Measurements from ENCODE around the gene NSUN3.
A peak's percentile ranks its signal among the peaks of the same experiment; 100 is the strongest.
"Not testable (repeated sequence)": the region's sequence is repeated elsewhere in the genome, so short reads cannot be mapped to it uniquely, and the experiment has no call there.

Gene NSUN3

DNA sequence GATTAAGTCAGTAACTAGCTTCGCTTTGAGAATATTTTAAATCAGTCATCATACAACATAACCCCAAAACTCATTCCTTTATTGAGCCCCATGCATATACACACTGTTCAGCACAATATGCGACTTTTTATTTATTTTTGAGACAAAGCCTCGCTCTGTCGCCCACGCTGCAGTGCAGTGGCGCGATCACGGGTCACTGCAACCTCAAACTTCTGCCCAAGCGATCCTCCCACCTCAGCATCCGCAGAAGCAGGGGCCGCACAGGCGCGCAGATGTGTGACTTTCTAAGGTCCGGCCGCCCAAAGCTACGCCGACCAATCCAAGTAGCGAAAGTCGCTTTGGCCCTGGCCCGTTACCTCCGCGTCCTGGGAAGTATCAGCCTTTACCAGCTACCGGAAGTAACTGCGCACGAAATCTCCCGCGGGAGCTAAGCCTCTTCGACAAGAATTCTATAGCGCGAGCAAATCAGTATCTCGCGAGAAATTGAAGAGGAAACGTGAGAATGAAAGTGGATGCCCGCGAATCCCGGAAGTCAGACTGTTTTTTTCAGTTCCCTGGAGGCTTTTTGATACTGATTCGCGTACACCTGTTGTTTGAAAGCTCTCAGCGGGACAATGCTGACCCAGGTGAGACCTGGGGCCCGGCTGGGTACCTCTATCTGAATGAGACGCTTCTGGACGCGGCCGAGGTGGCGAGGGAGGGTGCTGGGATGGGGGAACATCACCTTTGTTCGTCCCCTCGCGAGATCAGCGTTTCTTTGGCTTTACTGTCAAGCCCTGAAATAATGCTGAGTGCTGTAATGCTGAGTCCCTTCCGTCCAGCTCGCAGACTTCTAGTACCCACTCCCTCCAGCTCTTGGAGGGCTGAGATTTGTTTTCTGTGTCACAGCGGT, at the start of gene NSUN3, which contains the start of gene DHFR2:
Gene NSUN3, plus strand, starts transcription at position 549 of the 892 bp plus-strand sequence. Its CDS starts 66 bp downstream, at position 615.
Gene DHFR2, minus strand, starts transcription at position 404 of the 892 bp plus-strand sequence. CDS start 1,405 bp downstream, outside the sequence.
- peak; percentile 93 for DNase-seq (ENCODE audit: low read depth)

DNA sequence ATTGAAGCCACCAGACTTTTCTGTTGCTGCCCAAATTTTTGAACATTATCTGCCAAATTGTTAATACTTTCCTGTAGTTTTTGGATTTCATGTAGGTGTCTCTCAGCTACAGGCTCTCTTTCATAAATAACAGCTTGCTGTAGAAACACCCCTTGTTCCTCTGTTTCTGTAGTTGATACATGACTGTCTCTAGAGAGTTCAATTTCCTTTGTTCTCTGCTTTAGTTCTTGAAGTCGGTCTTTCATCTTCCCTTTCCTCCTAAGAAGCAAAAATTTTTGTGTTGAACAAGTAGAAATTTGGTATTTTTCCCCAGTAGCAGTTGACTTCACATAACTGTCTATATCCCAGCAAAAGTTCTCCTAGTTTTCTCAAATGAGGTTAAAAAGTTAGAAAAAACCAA, 47.8 kb upstream of the NSUN3 start:
- DNase-seq (ENCODE audit: low read depth), result no peak

DNA sequence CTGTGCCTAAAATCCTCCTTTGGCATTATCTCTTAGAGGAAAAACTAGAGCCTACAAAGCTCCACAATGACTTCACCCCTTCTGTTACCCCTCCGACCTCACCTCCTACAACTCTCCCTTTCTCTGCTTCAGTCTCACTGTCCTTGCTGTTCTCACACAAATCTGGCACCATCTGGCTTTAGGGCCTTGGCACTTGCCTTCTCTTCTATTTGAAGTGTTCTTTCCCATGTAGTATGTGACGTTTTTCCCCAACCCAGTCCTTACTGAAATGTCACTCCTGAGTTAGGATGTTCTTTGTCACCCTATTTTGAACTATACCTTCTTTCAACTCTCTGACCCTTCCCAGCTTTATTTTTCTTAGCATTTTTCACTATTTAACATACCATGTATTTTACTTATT, 43.2 kb upstream of the NSUN3 start:
- no peak for DNase-seq (ENCODE audit: low read depth)

DNA sequence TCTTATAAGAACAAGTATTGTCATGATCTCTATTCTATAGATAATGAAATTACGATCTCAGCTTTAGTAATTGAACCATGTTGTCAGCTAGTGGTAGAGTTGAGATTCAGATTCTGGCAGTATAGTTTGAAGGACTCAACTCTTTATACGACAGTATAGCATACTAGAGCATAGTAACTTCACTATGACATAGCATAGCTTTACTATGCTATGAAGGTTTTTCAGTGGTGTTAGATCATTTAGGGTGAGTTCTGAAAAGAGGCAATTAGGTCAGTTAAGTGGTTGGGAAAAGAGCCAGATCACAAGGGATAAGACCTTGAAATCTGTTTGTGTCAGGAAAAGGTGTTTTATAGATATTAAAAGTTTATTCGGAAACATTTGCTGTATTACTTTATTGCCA, 42.6 kb upstream of the NSUN3 start:
- no peak for DNase-seq (ENCODE audit: low read depth)

DNA sequence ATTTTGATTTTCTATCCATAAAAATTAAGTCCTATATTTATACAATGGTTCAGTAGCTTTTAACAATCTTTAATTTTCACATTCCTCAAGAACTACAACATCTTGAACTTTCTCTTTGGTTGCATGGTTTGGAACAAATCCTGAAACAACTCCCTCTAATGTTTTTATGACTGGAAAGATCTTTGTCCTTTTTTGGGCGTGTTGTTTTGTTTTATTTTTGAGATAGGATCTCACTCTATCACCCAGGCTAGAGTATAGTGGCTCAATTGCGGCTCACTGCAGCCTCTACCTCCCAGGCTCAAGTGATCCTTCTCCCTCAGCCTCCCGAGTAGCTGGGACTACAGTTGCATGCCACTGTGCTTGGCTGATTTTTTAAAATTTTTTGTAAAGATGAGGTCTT, 38.5 kb upstream of the NSUN3 start:
- no peak for DNase-seq (ENCODE audit: low read depth)

DNA sequence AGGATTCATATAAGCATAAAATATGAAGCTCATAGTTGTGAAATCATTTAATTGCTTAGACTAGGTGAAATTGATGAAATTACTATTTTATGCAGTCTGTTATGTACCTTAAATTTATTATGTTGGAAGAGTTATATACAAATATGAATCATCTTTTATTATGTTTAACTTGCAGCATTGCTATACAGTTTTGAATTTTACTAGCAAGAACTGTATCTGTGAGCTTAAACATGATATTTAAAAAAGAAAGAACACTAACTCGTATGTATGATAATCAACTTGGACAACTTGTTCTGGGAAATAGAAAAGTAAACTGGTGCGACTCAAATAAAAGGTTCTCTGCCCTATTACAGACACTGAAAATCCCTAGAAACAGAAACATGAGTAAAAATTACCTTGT, 36.2 kb upstream of the NSUN3 start:
- DNase-seq (ENCODE audit: low read depth), result no peak

DNA sequence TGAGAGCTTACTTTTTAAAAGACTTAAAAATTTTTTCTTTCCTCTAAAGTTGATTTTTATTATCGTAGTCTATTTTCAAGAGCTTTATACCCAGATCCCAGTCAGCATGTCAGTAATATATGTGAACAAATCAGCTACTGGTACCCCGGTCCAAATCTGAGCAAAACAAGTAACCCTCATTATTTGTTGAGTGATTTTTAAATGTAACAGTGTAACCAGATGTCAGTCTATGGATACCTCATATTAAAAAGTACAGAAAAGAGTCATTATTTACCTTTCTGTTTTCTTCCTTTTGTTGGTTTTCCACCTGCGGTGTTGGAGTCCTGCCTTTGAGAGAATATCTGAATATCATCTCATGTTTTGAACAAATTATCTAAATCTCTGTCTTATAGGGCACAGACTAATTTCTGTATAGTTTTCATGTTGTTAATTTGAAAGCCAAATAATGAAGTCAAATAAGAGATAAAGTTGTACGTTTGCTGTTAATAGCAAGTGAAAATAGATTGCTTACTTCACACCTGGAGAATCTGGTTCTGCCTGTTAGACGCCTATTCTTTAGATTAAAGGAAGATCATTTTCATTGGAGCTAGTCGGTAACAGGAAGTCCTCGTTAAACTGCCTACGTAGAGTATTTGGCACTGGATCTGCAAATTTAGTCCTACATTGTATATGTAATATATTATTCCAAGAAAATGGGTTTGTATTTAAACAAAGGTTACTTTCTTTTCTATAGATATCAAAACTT, 34.6 kb upstream of the NSUN3 start, which contains the start of gene STX19:
Gene STX19, minus strand, starts transcription at position 505 of the 745 bp plus-strand sequence. CDS start 13,328 bp downstream, outside the sequence.
- DNase-seq (ENCODE audit: low read depth), result no peak

DNA sequence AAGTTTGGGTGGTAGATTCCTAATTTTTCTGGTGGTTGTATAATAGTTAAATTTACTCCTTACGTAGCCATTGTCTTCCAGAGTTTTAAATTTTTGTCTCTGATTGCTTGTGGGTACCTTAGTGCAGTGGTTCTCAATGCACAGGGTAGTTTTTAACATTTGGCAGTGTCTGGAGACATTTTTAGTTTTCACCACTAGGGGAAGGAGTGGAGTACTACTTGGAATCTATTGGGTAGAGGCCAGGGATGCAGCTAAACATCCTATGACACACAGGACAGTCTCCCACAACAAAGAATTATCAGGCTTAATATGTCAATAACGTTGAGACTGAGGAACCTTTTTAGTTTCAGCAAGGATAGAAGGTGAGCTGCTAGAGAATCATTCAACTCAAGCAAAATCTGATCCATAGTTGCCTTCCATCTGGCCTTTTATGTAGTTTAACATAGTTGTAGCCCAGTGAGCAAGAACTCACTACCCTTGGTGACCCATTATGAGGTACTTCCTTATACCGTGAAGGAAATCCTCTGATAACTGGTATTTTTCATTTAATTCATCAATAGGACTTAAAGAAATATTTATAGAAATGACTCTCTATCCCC, 25.9 kb upstream of the NSUN3 start:
- no peak for DNase-seq (ENCODE audit: low read depth)

DNA sequence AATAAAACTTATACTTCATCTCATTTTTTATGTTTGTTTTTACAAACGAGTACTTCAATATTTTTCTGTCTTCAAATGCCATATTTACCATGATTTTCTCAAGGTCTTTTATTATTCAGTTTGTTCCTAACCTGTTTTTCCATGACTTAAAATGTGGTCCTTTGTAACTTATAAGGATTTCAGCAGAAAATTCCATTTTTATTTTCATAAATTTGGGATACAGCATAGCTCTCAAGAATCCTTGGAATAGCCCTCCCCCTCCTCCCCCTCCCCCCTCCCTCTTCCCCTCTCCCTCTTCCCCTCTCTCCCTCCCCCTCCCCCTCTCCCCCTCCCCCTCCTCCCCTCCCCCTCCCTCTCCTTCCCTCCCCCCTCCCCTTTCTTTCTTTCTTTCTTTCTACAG, 19.6 kb upstream of the NSUN3 start:
- DNase-seq (ENCODE audit: low read depth), result no peak

DNA sequence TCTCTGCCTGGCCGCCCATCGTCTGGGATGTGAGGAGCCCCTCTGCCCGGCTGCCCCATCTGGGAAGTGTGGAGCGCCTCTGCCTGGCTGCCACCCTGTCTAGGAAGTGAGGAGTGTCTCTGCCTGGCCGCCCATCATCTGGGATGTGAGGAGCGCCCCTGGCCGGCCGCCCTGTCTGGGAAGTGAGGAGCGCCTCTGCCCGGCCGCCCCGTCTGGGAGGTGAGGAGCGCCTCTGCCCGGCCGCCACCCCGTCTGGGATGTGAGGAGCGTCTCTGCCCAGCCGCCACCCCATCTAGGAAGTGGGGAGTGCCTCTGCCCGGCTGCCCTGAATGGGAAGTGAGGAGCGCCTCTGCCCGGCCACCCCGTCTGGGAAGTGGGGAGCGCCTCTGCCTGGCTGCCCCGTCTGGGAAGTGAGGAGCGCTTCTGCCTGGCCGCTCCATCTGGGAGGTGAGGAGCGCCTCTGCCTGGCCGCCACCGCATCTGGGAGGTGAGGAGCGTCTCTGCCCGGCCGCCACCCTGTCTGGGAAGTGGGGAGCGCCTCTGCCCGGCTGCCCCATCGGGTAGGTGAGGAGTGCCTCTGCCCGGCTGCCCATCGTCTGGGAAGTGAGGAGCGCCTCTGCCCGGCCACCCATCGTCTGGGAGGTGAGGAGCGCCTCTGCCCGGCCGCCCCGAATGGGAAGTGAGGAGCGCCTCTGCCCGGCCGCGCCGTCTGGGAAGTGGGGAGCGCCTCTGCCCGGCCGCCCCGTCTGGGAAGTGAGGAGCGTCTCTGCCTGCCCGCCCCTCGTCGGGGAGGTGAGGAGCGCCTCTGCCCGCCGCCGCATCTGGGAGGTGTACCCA, 18.5 kb upstream of the NSUN3 start:
- not testable (repeated sequence) for DNase-seq (ENCODE audit: low read depth)

DNA sequence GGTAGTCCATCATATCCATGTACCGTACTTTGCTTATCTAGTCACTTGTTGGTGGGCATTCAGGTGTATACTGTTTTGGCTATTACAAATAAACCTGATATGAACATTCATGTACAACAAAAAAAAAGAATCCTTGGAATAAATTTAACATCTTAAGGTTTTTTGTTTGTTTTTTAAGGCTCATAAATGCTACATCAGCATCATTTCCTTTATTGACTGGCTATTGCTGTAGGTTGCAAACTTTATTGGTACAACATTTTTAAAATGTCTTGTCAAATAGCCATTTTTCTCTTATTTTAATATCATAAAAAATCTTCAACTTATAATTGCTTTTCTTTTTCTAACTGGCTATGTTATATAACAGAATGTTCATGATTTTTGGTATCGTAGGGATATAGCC, 16.3 kb upstream of the NSUN3 start:
- DNase-seq (ENCODE audit: low read depth), result no peak

DNA sequence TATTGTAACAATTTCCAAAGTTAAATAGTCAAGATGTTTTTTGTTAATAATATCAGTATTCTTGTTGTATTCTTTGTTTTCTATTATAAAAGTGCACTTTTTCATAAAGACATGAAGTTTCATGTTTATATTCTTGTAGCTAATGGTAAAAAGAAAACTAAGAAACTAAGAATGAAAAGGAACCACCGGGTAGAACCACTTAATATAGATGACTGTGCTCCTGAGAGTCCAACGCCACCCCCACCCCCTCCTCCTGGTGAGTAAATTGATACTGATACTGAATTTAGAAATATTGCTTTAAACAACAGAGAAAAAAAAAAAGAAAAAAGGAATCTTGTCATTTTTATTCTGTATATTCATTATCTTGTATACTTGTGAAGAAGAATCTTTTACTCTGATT, 13.6 kb upstream of the NSUN3 start:
- DNase-seq (ENCODE audit: low read depth), result no peak

DNA sequence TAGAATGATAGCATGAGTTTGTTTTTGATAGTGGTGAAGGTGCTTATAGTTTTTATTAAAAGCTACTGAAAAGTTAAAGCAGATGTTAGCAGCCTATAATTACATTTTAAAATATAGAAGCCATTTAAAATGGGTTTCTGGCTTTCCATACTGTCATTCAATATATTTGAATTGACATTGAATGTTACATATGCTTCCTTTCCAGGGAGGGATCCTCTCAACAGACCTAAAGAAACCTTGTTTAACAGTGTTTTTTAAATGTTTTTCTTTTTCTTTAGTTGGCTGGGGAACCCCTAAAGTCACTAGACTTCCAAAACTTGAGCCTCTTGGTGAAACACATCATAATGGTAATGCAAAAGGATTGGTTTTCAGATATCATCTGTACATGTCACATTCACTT, 12.3 kb upstream of the NSUN3 start:
- no peak for DNase-seq (ENCODE audit: low read depth)

DNA sequence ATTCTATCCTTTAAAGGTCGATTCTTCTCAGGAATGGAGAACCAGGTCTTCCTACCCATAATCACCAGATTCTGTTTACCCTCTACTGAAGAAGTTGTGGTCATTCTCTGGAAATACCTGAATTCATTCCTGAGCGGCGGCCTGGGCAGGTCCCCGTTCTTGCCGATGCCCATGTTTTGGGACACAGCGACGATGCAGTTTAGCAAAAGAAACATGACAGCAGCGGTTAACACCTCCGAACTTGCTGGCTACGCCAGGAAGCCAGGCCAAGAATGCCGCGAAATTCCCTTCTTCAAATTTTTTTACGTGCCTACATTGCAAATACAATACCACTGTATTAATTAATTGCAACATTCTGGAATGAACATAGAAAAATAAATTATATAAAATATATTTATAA, 1.6 kb upstream of the NSUN3 start:
- DNase-seq (ENCODE audit: low read depth), result no peak

DNA sequence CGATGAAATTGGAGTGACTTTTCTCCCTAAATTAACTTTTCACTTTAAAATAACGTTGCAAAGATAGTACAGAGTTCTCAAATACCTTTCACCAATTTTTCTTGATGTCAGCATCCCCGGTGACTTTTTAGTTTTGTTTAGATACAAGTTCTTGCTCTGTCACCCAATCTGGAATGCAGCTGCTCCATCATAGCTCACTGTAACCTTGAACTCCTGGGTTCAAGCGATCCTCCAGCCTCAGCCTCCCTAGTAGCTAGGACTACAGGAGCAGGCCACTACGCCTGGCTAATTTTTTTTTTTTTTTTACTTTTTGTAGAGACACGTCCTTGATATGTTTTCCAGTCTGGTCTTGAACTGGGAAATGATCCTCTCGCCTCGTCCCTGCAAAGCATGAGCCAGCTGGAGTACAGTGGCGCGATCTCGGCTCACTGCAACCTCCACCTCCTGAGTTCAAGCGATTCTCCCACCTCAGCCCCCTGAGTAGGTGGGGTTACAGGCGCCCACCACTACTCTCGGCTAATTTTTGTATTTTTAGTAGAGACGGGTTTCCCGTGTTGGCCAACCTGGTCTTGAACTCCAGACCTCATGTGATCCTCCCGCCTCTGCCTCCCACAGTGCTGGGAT, 747 bp downstream of the NSUN3 start:
- DNase-seq (ENCODE audit: low read depth), result no peak

DNA sequence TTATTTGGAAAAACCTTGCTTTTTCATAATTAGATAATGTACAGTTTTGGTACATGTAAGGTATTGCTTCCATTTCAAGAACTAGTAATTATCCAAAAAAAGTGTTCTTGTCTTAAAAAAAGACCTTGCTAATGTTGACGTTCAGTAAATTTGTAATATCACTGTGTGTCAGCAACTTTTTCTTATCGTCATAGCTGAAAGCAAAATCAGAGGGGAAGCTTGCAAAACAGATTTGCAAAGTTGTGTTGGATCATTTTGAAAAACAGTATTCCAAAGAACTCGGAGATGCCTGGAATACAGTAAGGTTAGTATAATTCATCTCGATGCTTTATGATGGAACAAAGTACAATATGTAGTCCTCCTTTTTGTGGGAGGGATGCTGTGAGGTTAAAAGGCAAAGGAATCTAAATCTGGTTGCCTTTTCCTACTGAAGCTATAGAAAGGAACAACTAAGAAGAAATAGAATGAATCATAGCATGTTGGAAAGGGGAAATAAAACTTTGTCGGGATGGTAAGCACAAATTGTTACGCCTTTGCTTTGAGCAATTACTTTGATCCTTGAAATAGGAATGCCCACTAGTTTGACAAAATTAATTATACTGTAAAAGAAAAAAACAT, 1.5 kb downstream of the NSUN3 start:
- no peak for DNase-seq (ENCODE audit: low read depth)

DNA sequence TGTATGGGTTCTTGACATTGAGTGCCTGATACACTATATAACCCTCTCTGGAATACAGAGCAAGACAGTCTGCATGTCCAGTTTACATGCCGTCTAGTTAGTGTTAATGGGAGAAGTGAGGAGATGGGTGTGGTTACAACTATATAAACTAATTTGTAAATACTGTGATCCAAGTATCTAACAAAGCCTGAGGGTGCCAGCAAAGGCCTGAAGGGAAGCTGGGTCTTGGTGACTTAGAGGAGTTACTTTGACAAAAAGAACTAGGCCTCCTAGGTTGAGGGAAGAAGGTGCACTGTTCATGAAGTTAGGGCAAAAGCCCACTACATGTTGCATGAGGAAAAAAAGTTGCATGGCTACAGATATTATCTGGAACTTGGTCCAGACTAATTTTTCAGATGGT, 2.3 kb downstream of the NSUN3 start:
- no peak for DNase-seq (ENCODE audit: low read depth)

DNA sequence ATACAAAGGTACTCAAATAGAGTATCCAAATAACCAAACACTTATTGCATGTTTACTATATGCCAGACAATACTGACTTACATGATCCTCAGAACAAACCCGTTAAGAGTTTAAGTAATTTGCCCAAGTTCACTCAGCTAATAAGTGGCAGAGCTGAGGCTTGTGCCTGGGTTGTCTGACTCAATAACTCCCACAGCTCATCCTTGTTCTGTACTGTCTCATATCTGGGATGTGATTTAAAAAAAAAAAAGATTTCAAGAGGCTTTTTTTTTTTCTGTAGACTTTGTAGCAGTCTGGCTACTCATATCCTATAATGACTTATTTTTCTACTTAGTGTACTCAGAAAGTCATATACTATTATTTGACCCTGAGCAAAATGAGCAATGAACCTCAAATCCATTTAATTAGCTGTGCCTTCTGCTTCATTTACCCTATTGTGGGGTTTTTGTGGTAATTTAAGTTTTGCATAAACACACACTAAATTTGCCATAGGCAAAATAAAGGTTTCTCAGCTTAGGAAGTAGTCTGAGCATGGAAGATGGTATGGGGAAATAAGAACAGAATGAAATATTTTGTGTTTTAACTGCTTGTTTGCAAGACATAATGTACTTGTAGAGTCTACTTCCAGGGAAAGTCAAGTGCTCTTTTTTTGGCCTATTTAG, 3.1 kb downstream of the NSUN3 start:
- DNase-seq (ENCODE audit: low read depth), result no peak

DNA sequence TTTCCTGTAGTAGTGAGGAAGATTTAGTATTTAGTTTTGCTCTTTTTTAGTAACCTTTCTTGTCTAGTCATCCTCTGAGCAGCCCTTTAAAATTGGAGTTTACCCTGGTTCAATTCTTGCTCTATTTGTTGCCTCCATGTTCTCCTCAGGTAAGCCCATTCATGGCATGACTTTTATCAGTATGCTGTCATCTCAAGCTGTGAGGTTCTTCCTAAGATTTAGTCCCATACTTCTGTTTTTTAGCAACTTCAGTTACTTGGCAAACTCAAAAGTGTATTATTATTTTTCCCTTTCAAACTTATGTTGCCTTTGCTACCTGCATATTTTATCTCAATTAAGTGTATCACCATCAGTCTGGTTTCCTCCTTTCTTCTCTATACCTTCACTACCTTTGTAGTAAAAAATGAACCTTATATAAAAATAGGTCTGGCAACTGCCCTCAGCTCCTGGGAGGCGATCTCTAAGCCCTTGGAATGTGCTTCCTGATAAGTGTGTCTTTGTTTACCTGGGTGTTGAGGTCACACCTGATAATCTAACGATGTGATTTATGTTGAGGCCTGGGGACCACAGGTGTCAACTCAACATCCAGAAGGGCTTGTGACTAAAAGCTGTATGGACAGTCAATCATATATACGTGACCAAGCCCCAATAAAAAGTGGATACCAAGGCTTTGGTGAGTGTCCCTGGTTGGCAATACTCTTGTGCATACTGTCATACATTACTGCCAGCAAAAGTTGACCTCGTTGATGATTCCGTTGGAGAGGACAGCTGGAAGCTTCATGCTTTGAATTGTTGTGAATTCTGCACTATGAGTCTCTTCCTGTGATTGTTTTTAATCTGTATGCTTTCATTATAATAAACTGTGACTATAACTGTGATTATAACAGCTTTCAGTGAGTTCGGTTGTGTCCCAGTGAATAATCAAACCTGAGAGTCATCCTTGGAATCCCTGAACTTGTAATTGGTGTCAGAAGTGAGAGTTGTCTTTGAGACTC, 3.9 kb downstream of the NSUN3 start:
- no peak for DNase-seq (ENCODE audit: low read depth)
